ENCODE data around the gene TMPRSS11F.

Gene TMPRSS11F

DNA sequence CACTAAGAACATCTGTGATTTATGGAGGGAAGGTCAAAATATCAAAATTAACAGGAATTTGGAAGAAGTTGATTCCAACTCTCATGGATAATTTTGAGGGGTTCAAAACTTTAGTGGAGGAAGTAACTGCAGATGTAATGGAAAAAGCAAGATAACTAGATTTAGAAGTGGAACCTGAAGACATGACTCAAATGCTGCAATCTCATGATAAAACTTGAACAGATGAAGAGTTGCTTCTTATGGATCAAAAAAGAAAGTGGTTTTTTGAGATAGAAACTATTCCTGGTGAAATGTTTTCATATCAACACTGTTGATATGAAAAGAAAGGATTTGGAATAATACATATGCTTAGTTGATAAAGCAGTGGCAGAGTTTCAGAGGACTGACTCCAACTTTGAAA is 9.7 kb downstream of the TMPRSS11F start:
- Histone ChIP-seq H3K27ac (ENCODE audit: extremely low read depth, low read depth, low read length) (no peak overlapping the region), H3K36me3 (ENCODE audit: control insufficient read depth in 2 of 2, insufficient read depth in 1 of 2, low read length in 2 of 2) (no peaks in the 10 kb centered on the region), H3K9me3 (ENCODE audit: control insufficient read depth, insufficient read depth, low read depth, low read length) (no peaks in the 10 kb centered on the region), H3K4me3 (ENCODE audit: low read depth, low read length) (no peak overlapping the region), H3K4me1 (ENCODE audit: control insufficient read depth, insufficient read depth, low read length) (no peaks in the 10 kb centered on the region)
- CTCF ChIA-PET: no interaction called here
- POLR2A ChIA-PET: no interaction called here
- TF ChIP-seq, protein P1, sequence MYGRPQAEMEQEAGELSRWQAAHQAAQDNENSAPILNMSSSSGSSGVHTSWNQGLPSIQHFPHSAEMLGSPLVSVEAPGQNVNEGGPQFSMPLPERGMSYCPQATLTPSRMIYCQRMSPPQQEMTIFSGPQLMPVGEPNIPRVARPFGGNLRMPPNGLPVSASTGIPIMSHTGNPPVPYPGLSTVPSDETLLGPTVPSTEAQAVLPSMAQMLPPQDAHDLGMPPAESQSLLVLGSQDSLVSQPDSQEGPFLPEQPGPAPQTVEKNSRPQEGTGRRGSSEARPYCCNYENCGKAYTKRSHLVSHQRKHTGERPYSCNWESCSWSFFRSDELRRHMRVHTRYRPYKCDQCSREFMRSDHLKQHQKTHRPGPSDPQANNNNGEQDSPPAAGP (tag by site-specific recombination; IDR thresholded peaks at IDR 0.05): no peak
- TF ChIP-seq ZNF600 (tag by site-specific recombination; IDR thresholded peaks at IDR 0.05) (no peak), ZNF37A (tag by site-specific recombination; IDR thresholded peaks at IDR 0.05) (no peak), ZNF2 (tag by site-specific recombination; IDR thresholded peaks at IDR 0.05) (no peak), ZNF623 (tag by site-specific recombination; IDR thresholded peaks at IDR 0.05) (no peak)

DNA sequence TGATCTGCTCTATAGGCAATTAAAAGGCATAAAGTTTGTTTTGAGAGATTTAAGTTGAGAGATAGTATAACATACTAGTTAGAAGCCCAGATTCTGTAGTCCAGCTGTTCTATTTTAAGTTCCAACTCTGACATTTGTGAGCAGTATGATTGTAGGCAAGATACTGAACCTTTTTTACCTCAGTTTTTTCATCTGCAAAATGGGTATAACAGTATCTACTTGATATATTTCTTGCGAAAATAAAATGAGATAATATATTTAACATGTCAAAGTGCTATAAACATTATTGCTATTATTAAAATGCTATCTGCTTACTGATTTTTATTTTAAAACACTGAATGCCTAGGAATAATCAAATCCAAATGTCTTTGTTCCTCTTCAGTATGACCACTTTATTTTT is 19.2 kb downstream of the TMPRSS11F start:
- H3K9me3 ChIP-seq (ENCODE audit: control insufficient read depth, insufficient read depth, low read depth, low read length): no peaks in the 10 kb centered on the region
- POLR2A ChIA-PET: no interaction called here
- H3K36me3 ChIP-seq (ENCODE audit: control insufficient read depth in 2 of 2, insufficient read depth in 1 of 2, low read length in 2 of 2): no peaks in the 10 kb centered on the region
- TF ChIP-seq GLI4 (tag by site-specific recombination; IDR thresholded peaks at IDR 0.05) (no peak), ZNF785 (tag by site-specific recombination; IDR thresholded peaks at IDR 0.05) (no peak)
- H3K4me1 ChIP-seq (ENCODE audit: control insufficient read depth, insufficient read depth, low read length): no peaks in the 10 kb centered on the region
- H3K4me3 ChIP-seq (ENCODE audit: low read depth, low read length): no peak overlapping the region
- CTCF ChIA-PET: no interaction called here
- no peak overlapping the region for H3K27ac ChIP-seq (ENCODE audit: extremely low read depth, low read depth, low read length)

DNA sequence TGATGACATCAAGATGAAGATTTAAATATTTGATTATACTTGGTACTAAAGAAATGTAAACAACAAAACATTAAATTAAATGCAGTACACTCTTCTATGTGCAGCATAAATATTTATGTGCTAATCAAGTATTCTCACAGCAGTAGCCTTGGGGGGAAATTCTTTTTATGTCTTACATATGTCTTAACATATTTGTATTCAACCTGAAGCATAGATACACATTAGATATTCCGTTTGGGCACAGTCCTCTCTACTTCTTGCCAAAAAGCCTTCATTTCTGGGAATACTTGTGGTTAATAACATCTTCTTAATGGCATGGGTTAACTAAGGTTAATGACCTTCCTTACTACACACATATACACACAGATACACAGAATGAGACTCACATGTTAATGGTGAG is 19.8 kb downstream of the TMPRSS11F start:
- no peaks in the 10 kb centered on the region for H3K4me1 ChIP-seq (ENCODE audit: control insufficient read depth, insufficient read depth, low read length)
- no peak overlapping the region for H3K27ac ChIP-seq (ENCODE audit: extremely low read depth, low read depth, low read length)
- TF ChIP-seq SP7 (tag by site-specific recombination; IDR thresholded peaks at IDR 0.05): no peak
- TF ChIP-seq ZNF837 (tag by site-specific recombination; IDR thresholded peaks at IDR 0.05): no peak
- no peak for TF ChIP-seq ZSCAN30 (tag by site-specific recombination; IDR thresholded peaks at IDR 0.05)
- TF ChIP-seq ZNF121 (tag by site-specific recombination; IDR thresholded peaks at IDR 0.05): no peak
- TF ChIP-seq, protein P2, sequence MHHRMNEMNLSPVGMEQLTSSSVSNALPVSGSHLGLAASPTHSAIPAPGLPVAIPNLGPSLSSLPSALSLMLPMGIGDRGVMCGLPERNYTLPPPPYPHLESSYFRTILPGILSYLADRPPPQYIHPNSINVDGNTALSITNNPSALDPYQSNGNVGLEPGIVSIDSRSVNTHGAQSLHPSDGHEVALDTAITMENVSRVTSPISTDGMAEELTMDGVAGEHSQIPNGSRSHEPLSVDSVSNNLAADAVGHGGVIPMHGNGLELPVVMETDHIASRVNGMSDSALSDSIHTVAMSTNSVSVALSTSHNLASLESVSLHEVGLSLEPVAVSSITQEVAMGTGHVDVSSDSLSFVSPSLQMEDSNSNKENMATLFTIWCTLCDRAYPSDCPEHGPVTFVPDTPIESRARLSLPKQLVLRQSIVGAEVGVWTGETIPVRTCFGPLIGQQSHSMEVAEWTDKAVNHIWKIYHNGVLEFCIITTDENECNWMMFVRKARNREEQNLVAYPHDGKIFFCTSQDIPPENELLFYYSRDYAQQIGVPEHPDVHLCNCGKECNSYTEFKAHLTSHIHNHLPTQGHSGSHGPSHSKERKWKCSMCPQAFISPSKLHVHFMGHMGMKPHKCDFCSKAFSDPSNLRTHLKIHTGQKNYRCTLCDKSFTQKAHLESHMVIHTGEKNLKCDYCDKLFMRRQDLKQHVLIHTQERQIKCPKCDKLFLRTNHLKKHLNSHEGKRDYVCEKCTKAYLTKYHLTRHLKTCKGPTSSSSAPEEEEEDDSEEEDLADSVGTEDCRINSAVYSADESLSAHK (tag by site-specific recombination; IDR thresholded peaks at IDR 0.05): no peak
- no peak for TF ChIP-seq ZNF600 (tag by site-specific recombination; IDR thresholded peaks at IDR 0.05)
- TF ChIP-seq, protein P3, sequence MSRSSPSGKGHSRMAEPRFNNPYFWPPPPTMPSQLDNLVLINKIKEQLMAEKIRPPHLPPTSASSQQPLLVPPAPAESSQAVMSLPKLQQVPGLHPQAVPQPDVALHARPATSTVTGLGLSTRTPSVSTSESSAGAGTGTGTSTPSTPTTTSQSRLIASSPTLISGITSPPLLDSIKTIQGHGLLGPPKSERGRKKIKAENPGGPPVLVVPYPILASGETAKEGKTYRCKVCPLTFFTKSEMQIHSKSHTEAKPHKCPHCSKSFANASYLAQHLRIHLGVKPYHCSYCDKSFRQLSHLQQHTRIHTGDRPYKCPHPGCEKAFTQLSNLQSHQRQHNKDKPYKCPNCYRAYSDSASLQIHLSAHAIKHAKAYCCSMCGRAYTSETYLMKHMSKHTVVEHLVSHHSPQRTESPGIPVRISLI (tag by site-specific recombination; IDR thresholded peaks at IDR 0.05): no peak
- no peak for TF ChIP-seq ZNF175 (tag by site-specific recombination; IDR thresholded peaks at IDR 0.05)
- no peak for TF ChIP-seq ZNF138 (tag by site-specific recombination; IDR thresholded peaks at IDR 0.05; ENCODE audit: borderline replicate concordance)
- TF ChIP-seq ZFP3 (tag by site-specific recombination; IDR thresholded peaks at IDR 0.05; ENCODE audit: low read depth): no peak
- no peak for TF ChIP-seq ZNF157 (tag by site-specific recombination; IDR thresholded peaks at IDR 0.05)
- TF ChIP-seq ZNF768 (tag by site-specific recombination; IDR thresholded peaks at IDR 0.05): no peak
- TF ChIP-seq ZBTB17 (tag by site-specific recombination; IDR thresholded peaks at IDR 0.05): no peak
- TF ChIP-seq, protein P4, sequence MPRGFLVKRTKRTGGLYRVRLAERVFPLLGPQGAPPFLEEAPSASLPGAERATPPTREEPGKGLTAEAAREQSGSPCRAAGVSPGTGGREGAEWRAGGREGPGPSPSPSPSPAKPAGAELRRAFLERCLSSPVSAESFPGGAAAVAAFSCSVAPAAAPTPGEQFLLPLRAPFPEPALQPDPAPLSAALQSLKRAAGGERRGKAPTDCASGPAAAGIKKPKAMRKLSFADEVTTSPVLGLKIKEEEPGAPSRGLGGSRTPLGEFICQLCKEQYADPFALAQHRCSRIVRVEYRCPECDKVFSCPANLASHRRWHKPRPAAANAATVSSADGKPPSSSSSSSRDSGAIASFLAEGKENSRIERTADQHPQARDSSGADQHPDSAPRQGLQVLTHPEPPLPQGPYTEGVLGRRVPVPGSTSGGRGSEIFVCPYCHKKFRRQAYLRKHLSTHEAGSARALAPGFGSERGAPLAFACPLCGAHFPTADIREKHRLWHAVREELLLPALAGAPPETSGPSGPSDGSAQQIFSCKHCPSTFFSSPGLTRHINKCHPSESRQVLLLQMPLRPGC (tag by site-specific recombination; IDR thresholded peaks at IDR 0.05): no peak
- no peaks in the 10 kb centered on the region for H3K36me3 ChIP-seq (ENCODE audit: control insufficient read depth in 2 of 2, insufficient read depth in 1 of 2, low read length in 2 of 2)
- CTCF ChIA-PET: no interaction called here
- H3K9me3 ChIP-seq (ENCODE audit: control insufficient read depth, insufficient read depth, low read depth, low read length): no peaks in the 10 kb centered on the region
- POLR2A ChIA-PET: no interaction called here
- no peak overlapping the region for H3K4me3 ChIP-seq (ENCODE audit: low read depth, low read length)

All from HEK293 (cell line).